A549 (cell line): ENCODE measurements around the gene P2RX4. TPM values are rescaled to one million over a fixed set of nuclear protein-coding genes. Genes with fewer than 3 reads are reported as not detected.

Experiments
- ATAC-seq, 2 experiments: fragments of 200-7000 bp in 1 of 2; fragments of >200 bp in 1 of 2; cut with Nextera tagmentation in 1 of 2; cut with Tn5 transposase in 1 of 2; 3 replicates each; pipeline versions ENCODE4 v1.8.0 to v1.9.1; 2018 to 2020; ENCODE audit warnings: mild to moderate bottlenecking in 1 of 2, moderate library complexity in 1 of 2
- CTCF ChIA-PET: fragments of 300-600 bp; sonication (Branson Sonifier 250); formaldehyde crosslinking; extraction: SDS; loops from one replicate; lab custom pipeline; 2021; ENCODE audit warnings: antibody characterized with exemption, inconsistent platforms; lab: Yijun Ruan, JAX
- POLR2A ChIA-PET: fragments of 350-600 bp; formaldehyde crosslinking; extraction: SDS; loops from one replicate; lab custom pipeline; 2021; ENCODE audit warnings: antibody characterized with exemption, inconsistent platforms; lab: Yijun Ruan, JAX
- DNase-seq, 2 experiments: peaks; one replicate each; pipeline versions ENCODE4 v3.0.0 to v3.0.0-alpha.2; 2011 to 2016; ENCODE audit warnings: low read depth in 1 of 2, low spot score in 1 of 2
- FAIRE-seq: peaks from 2 replicates; lab custom pipeline; 2011; peaks lifted over from hg19 to GRCh38; lab: Jason Lieb, UNC
- H3K27ac ChIP-seq, 2 experiments: fragments of >200 bp; sonication (Bioruptor Twin); formaldehyde crosslinking; 3 replicates each; pipeline ENCODE4 v1.5.1; 2016 to 2017
- H3K4me1 ChIP-seq: fragments of >200 bp; sonication (Bioruptor Twin); formaldehyde crosslinking; 3 replicates; pipeline ENCODE4 v1.6.1; 2016
- H3K4me2 ChIP-seq: fragments of >200 bp; sonication (Bioruptor Twin); formaldehyde crosslinking; 3 replicates; pipeline ENCODE4 v1.6.1; 2016
- H3K4me3 ChIP-seq: fragments of >200 bp; sonication (Bioruptor Twin); formaldehyde crosslinking; 3 replicates; pipeline ENCODE4 v1.5.1; 2016
- H3K9me3 ChIP-seq: fragments of >200 bp; sonication (Bioruptor Twin); formaldehyde crosslinking; 3 replicates; pipeline ENCODE4 v1.6.1; 2016
- BHLHE40 ChIP-seq: IDR thresholded peaks from 2 replicates; pipeline ENCODE4 v1.6.1; 2012; ENCODE audit warnings: low read depth, low read length, inconsistent platforms
- CHD2 ChIP-seq: fragments of 150-350 bp; IDR thresholded peaks from 2 replicates; pipeline ENCODE4 v1.6.1; 2014; ENCODE audit warnings: low read length; ENCODE audit not compliant: partially characterized antibody
- CHD4 ChIP-seq: fragments of 200-600 bp; sonication (generic); IDR thresholded peaks from 2 replicates; pipeline ENCODE4 v1.6.1; 2016; ENCODE audit warnings: antibody characterized with exemption, mild to moderate bottlenecking, borderline replicate concordance
- EP300 ChIP-seq, 2 experiments: fragments of >200 bp; sonication (Bioruptor Twin); formaldehyde crosslinking; IDR thresholded peaks; 2 replicates in 1 of 2; 3 replicates in 1 of 2; pipeline ENCODE4 v1.6.1; 2016 to 2017
- FOXS1 ChIP-seq: fragments of 250-450 bp; sonication (Bioruptor Pico); IDR thresholded peaks from 2 replicates; pipeline ENCODE4 v1.5.0; 2020; ENCODE audit warnings: mild to moderate bottlenecking, moderate library complexity
- GATA3 ChIP-seq: IDR thresholded peaks from 2 replicates; pipeline ENCODE4 v1.6.1; 2012; ENCODE audit warnings: borderline replicate concordance
- HEYL ChIP-seq: fragments of 250-450 bp; sonication (Bioruptor Pico); IDR thresholded peaks from 2 replicates; pipeline ENCODE4 v1.8.0; 2021; ENCODE audit warnings: mild to moderate bottlenecking, moderate library complexity
- HOXA7 ChIP-seq: fragments of 250-450 bp; sonication (Bioruptor Pico); IDR thresholded peaks from 2 replicates; pipeline ENCODE4 v1.5.0; 2020; ENCODE audit warnings: mild to moderate bottlenecking, moderate library complexity
- HOXB13 ChIP-seq: fragments of 250-450 bp; sonication (Bioruptor Pico); IDR thresholded peaks from 2 replicates; pipeline ENCODE4 v1.5.0; 2020; ENCODE audit warnings: low read depth, mild to moderate bottlenecking, moderate library complexity
- JUN ChIP-seq, 2 experiments: fragments of >200 bp; sonication (Bioruptor Twin); formaldehyde crosslinking; IDR thresholded peaks; 2 replicates in 1 of 2; 3 replicates in 1 of 2; pipeline ENCODE4 v1.6.1; 2016 to 2017
- JUNB ChIP-seq: fragments of >200 bp; sonication (Bioruptor Twin); formaldehyde crosslinking; IDR thresholded peaks from 2 replicates; pipeline ENCODE4 v1.6.1; 2016
- MAZ ChIP-seq: fragments of 150-350 bp; IDR thresholded peaks from 2 replicates; pipeline ENCODE4 v1.6.1; 2014; ENCODE audit warnings: antibody characterized with exemption, low read depth, low read length, borderline replicate concordance
- NPAS2 ChIP-seq: fragments of 250-450 bp; sonication (Bioruptor Pico); IDR thresholded peaks from 2 replicates; pipeline ENCODE4 v1.8.0; 2022; ENCODE audit warnings: mild to moderate bottlenecking, moderate library complexity, borderline replicate concordance
- NR3C1 ChIP-seq: fragments of >200 bp; sonication (Bioruptor Twin); formaldehyde crosslinking; IDR thresholded peaks from 3 replicates; pipeline ENCODE4 v1.6.1; 2017
- RAD21 ChIP-seq, 2 experiments: fragments of >200 bp in 1 of 2; sonication (Bioruptor Twin) in 1 of 2; formaldehyde crosslinking in 1 of 2; IDR thresholded peaks in 1 of 2; conservative IDR thresholded peaks in 1 of 2; 2 replicates in 1 of 2; 3 replicates in 1 of 2; pipeline ENCODE4 v1.6.1; 2012 to 2018; ENCODE audit warnings: inconsistent platforms in 1 of 2
- RNF2 ChIP-seq: fragments of 200-600 bp; sonication (generic); IDR thresholded peaks from 2 replicates; pipeline ENCODE4 v1.6.1; 2016; ENCODE audit warnings: low read depth, mild to moderate bottlenecking, antibody characterized with exemption, moderate library complexity, borderline replicate concordance
- SMC3 ChIP-seq: fragments of >200 bp; sonication (Bioruptor Twin); formaldehyde crosslinking; IDR thresholded peaks from 3 replicates; pipeline ENCODE4 v1.6.1; 2018; ENCODE audit warnings: inconsistent platforms
- SREBF2 ChIP-seq: fragments of 450-650 bp; IDR thresholded peaks from 2 replicates; pipeline ENCODE4 v1.6.1; 2014; ENCODE audit warnings: mild to moderate bottlenecking, moderate library complexity
- TFCP2L1 ChIP-seq: fragments of 250-450 bp; sonication (Bioruptor Pico); IDR thresholded peaks from 2 replicates; pipeline ENCODE4 v1.5.0; 2021; ENCODE audit warnings: mild to moderate bottlenecking
- ZC3H11A ChIP-seq: fragments of 450-650 bp; IDR thresholded peaks from 2 replicates; pipeline ENCODE4 v1.6.1; 2014; ENCODE audit warnings: antibody characterized with exemption, mild to moderate bottlenecking
- ZFP36 ChIP-seq: fragments of 450-650 bp; IDR thresholded peaks from 2 replicates; pipeline ENCODE4 v1.6.1; 2014; ENCODE audit warnings: borderline replicate concordance; ENCODE audit not compliant: partially characterized antibody
- ZNF302 ChIP-seq: fragments of 250-450 bp; sonication (Bioruptor Pico); IDR thresholded peaks from 2 replicates; pipeline ENCODE4 v1.9.0; 2021; ENCODE audit warnings: inconsistent platforms, mild to moderate bottlenecking, moderate library complexity
- WGBS: methylation state at CpG from one replicate; pipeline ENCODE4 v1.1.6; 2017; ENCODE audit errors: missing lambda C conversion rate; 5-methylcytosine and 5-hydroxymethylcytosine counted together
- polyA plus RNA-seq, 4 experiments: library from polyadenylated mRNA; depleted of rRNA in 3 of 4; stranded (reverse); fragments of >200 nt; fragmentation: RNase III in 1 of 4; extraction: RNeasy Plus Mini Kit Qiagen cat#74134 plus additional on column Dnase treatment in 1 of 4; gene quantifications; 2 replicates in 3 of 4; 3 replicates in 1 of 4; pipeline ENCODE4 v1.2.3, GENCODE V29; 2011 to 2017
- TF ChIP-seq, protein P1 (sequence below): IDR thresholded peaks from 2 replicates; pipeline ENCODE4 v1.6.1; 2012
- TF ChIP-seq, protein P2 (sequence below): IDR thresholded peaks from 2 replicates; pipeline ENCODE4 v1.6.1; 2012; ENCODE audit warnings: low read depth, borderline replicate concordance

P2RX4 gene
- polyA plus RNA-seq, 2 of the 4 experiments (the other 2 are of a cell fraction) = 16.0 to 27.5 TPM

- FAIRE-seq = no peak
- no peak for TF ChIP-seq SREBF2
- no peak for TF ChIP-seq NR3C1
- TF ChIP-seq HEYL = no peak
- TF ChIP-seq GATA3 = no peak
- TF ChIP-seq, protein P1, sequence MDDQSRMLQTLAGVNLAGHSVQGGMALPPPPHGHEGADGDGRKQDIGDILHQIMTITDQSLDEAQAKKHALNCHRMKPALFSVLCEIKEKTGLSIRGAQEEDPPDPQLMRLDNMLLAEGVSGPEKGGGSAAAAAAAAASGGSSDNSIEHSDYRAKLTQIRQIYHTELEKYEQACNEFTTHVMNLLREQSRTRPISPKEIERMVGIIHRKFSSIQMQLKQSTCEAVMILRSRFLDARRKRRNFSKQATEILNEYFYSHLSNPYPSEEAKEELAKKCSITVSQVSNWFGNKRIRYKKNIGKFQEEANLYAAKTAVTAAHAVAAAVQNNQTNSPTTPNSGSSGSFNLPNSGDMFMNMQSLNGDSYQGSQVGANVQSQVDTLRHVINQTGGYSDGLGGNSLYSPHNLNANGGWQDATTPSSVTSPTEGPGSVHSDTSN = no peak
- TF ChIP-seq, all 56 proteins: peak for 0
- no peak overlapping the region for H3K4me2 ChIP-seq
- no peak overlapping the region for H3K27ac ChIP-seq
- ChIA-PET POLR2A (no interaction called here), CTCF (interaction anchor here (2.1 kb wide), 1 partner anchor 91 kb away, joined by 4 read pairs; no protein-coding TSS in a partner anchor)
- 93% methylated on average over 10 of the region's 10 CpGs for WGBS
- no peaks in the 10 kb centered on the region for H3K9me3 ChIP-seq
- DNase-seq (no peak), ATAC-seq (no peak)
- H3K4me1 ChIP-seq = no peaks in the 10 kb centered on the region
- no peak overlapping the region for H3K4me3 ChIP-seq
These were observed 12.9 kb downstream of the P2RX4 start for GRCh38 chr12:121222847-121223246.

- no peak for FAIRE-seq
- Histone ChIP-seq H3K27ac (no peak overlapping the region), H3K4me1 (no peaks in the 10 kb centered on the region), H3K4me3 (no peak overlapping the region), H3K9me3 (no peaks in the 10 kb centered on the region), H3K4me2 (no peak overlapping the region)
- ChIA-PET CTCF (interaction anchor here (0.6 to 2.1 kb wide), 2 partner anchors 92 to 95 kb away, joined by 4 read pairs; no protein-coding TSS in a partner anchor), POLR2A (no interaction called here)
- TF ChIP-seq SMC3 = no peak
- TF ChIP-seq RAD21 (conservative IDR thresholded peaks at IDR 0.05 in 1 of 2, IDR thresholded peaks at IDR 0.05 in 1 of 2) = 0 out of 5 replicates have a peak, but pooled peaks of 1 of the 2 experiments have one; percentile 24
- DNase-seq = peak in 1 of 2 experiments; percentile 39
- 80% methylated on average over 19 of the region's 19 CpGs for WGBS
- peak; percentile 45 to 79; a peak in 4 of 6 replicates for ATAC-seq
These were observed 13.7 kb downstream of the P2RX4 start for GRCh38 chr12:121223292-121224285.

- DNase-seq = no peak
- FAIRE-seq = no peak
- no peaks in the 10 kb centered on the region for H3K9me3 ChIP-seq
- H3K27ac ChIP-seq = no peak overlapping the region
- no peak overlapping the region for H3K4me3 ChIP-seq
- TF ChIP-seq ZC3H11A = no peak
- no peak for TF ChIP-seq RNF2
- TF ChIP-seq EP300 (IDR thresholded peaks at IDR 0.05) = no peak
- no peak for TF ChIP-seq FOXS1
- no peak for TF ChIP-seq BHLHE40
- no peak for TF ChIP-seq JUNB
- TF ChIP-seq CHD4 = no peak
- no peak for TF ChIP-seq TFCP2L1 (CRISPR knock-in tag)
- TF ChIP-seq, protein P2, sequence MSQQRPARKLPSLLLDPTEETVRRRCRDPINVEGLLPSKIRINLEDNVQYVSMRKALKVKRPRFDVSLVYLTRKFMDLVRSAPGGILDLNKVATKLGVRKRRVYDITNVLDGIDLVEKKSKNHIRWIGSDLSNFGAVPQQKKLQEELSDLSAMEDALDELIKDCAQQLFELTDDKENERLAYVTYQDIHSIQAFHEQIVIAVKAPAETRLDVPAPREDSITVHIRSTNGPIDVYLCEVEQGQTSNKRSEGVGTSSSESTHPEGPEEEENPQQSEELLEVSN = no peak
- no peak for TF ChIP-seq MAZ
- TF ChIP-seq HOXA7 (CRISPR knock-in tag) = no peak
- no peak for TF ChIP-seq ZFP36
- no peak for TF ChIP-seq NPAS2 (CRISPR knock-in tag)
- TF ChIP-seq CHD2 = no peak
- no peak for TF ChIP-seq ZNF302
- TF ChIP-seq SMC3 = no peak
- TF ChIP-seq HOXB13 (CRISPR knock-in tag) = no peak
- no peak for TF ChIP-seq JUN (IDR thresholded peaks at IDR 0.05)
- 88% methylated on average over 8 of the region's 8 CpGs for WGBS
- ChIA-PET POLR2A (no interaction called here), CTCF (no interaction called here)
- no peak overlapping the region for H3K4me2 ChIP-seq
- no peaks in the 10 kb centered on the region for H3K4me1 ChIP-seq
- ATAC-seq = no peak
These were observed 14.7 kb downstream of the P2RX4 start for GRCh38 chr12:121224591-121224990.
